ENCODE measurements around the gene LIN37.

Gene LIN37

GRCh38 chr19:35776102-35776788 is 27.9 kb downstream of the LIN37 start:
- H3K9ac ChIP-seq (ENCODE audit: low read length) = no peak overlapping the region
- no peaks in the 10 kb centered on the region for H3K79me2 ChIP-seq (ENCODE audit: control insufficient read depth, insufficient read depth, low read length, poor library complexity)
- peaks cover 5 to 8% of the 10 kb centered on the region in 2 experiments for H3K36me3 ChIP-seq (ENCODE audit: control insufficient read depth in 1 of 2, insufficient read depth in 2 of 2, low read length in 2 of 2)
- no peak overlapping the region for H2BK120ac ChIP-seq (ENCODE audit: insufficient read depth, low read length, poor library complexity)
- peaks cover 3% of the 10 kb centered on the region for H3K79me1 ChIP-seq (ENCODE audit: low read length)
- no peaks in the 10 kb centered on the region for H3K27me3 ChIP-seq (ENCODE audit: insufficient read depth, low read length)
- no peak overlapping the region for H3K27ac ChIP-seq (ENCODE audit: low read depth, low read length)
- H4K8ac ChIP-seq (ENCODE audit: low read depth, low read length) = no peak overlapping the region
- DNase-seq = no peak
- peaks cover 6 to 15% of the 10 kb centered on the region in 2 experiments for H3K4me1 ChIP-seq (ENCODE audit: control insufficient read depth in 1 of 2, insufficient read depth in 2 of 2, low read length in 2 of 2)
- H2AFZ ChIP-seq (ENCODE audit: insufficient read depth, low read length, poor library complexity) = no peak overlapping the region
- no peak overlapping the region for H4K12ac ChIP-seq (ENCODE audit: low read depth, low read length)
- no peak overlapping the region for H2AK5ac ChIP-seq (ENCODE audit: low read length)
- H3K4me3 ChIP-seq (ENCODE audit: low read depth, low read length) = no peak overlapping the region
- H2BK12ac ChIP-seq (ENCODE audit: low read length) = no peak overlapping the region
- no peak overlapping the region for H2BK5ac ChIP-seq (ENCODE audit: low read depth, low read length, poor library complexity)
- WGBS (ENCODE audit: extremely low coverage, insufficient coverage, insufficient read length) = no CpG with 5 or more reads among the region's 13 CpGs
- H3K23ac ChIP-seq (ENCODE audit: low read length) = no peak overlapping the region
- peak overlapping the region; percentile 80 for H3K4me2 ChIP-seq (ENCODE audit: low read length)
- no peak overlapping the region for H3K14ac ChIP-seq (ENCODE audit: low read length)
- H3K4ac ChIP-seq (ENCODE audit: low read depth, low read length) = no peak overlapping the region
- H3K9me3 ChIP-seq (ENCODE audit: insufficient read depth, low read depth, low read length) = no peaks in the 10 kb centered on the region
- no peak overlapping the region for H3K18ac ChIP-seq (ENCODE audit: low read length)
- peak overlapping the region; percentile 25 for H4K91ac ChIP-seq (ENCODE audit: low read depth, low read length)

- H3K79me2 ChIP-seq (ENCODE audit: control insufficient read depth, insufficient read depth, low read length, poor library complexity) = no peaks in the 10 kb centered on the region
- H2AK5ac ChIP-seq (ENCODE audit: low read length) = no peak overlapping the region
- no peaks in the 10 kb centered on the region for H3K27me3 ChIP-seq (ENCODE audit: insufficient read depth, low read length)
- H2BK12ac ChIP-seq (ENCODE audit: low read length) = no peak overlapping the region
- no peak overlapping the region for H2AFZ ChIP-seq (ENCODE audit: insufficient read depth, low read length, poor library complexity)
- H3K36me3 ChIP-seq (ENCODE audit: control insufficient read depth in 1 of 2, insufficient read depth in 2 of 2, low read length in 2 of 2) = peaks cover 7 to 9% of the 10 kb centered on the region in 2 experiments
- no peak overlapping the region for H2BK120ac ChIP-seq (ENCODE audit: insufficient read depth, low read length, poor library complexity)
- H3K9ac ChIP-seq (ENCODE audit: low read length) = no peak overlapping the region
- no peak overlapping the region for H3K14ac ChIP-seq (ENCODE audit: low read length)
- no peak overlapping the region for H4K91ac ChIP-seq (ENCODE audit: low read depth, low read length)
- no peak overlapping the region for H4K8ac ChIP-seq (ENCODE audit: low read depth, low read length)
- no peak overlapping the region for H3K23ac ChIP-seq (ENCODE audit: low read length)
- H3K4me3 ChIP-seq (ENCODE audit: low read depth, low read length) = no peak overlapping the region
- H3K18ac ChIP-seq (ENCODE audit: low read length) = no peak overlapping the region
- no peak overlapping the region for H4K12ac ChIP-seq (ENCODE audit: low read depth, low read length)
- H2BK5ac ChIP-seq (ENCODE audit: low read depth, low read length, poor library complexity) = no peak overlapping the region
- WGBS (ENCODE audit: extremely low coverage, insufficient coverage, insufficient read length) = no CpG with 5 or more reads among the region's 19 CpGs
- no peaks in the 10 kb centered on the region for H3K9me3 ChIP-seq (ENCODE audit: insufficient read depth, low read depth, low read length)
- no peak for DNase-seq
- peaks cover 3% of the 10 kb centered on the region for H3K79me1 ChIP-seq (ENCODE audit: low read length)
- peaks cover 6 to 15% of the 10 kb centered on the region in 2 experiments for H3K4me1 ChIP-seq (ENCODE audit: control insufficient read depth in 1 of 2, insufficient read depth in 2 of 2, low read length in 2 of 2)
- peak overlapping the region; percentile 14 for H3K4me2 ChIP-seq (ENCODE audit: low read length)
- H3K4ac ChIP-seq (ENCODE audit: low read depth, low read length) = no peak overlapping the region
- no peak overlapping the region for H3K27ac ChIP-seq (ENCODE audit: low read depth, low read length)
Observed at GRCh38 chr19:35777086-35777841, 28.9 kb downstream of the LIN37 start.

GRCh38 chr19:35777961-35778360 is 29.6 kb downstream of the LIN37 start:
- Histone ChIP-seq H2AFZ (ENCODE audit: insufficient read depth, low read length, poor library complexity) (no peak overlapping the region), H3K27me3 (ENCODE audit: insufficient read depth, low read length) (no peaks in the 10 kb centered on the region), H3K79me1 (ENCODE audit: low read length) (peaks cover 3% of the 10 kb centered on the region), H4K8ac (ENCODE audit: low read depth, low read length) (no peak overlapping the region), H2BK12ac (ENCODE audit: low read length) (no peak overlapping the region), H3K4me2 (ENCODE audit: low read length) (no peak overlapping the region), H3K27ac (ENCODE audit: low read depth, low read length) (no peak overlapping the region), H3K23ac (ENCODE audit: low read length) (no peak overlapping the region), H3K4me1 (ENCODE audit: control insufficient read depth in 1 of 2, insufficient read depth in 2 of 2, low read length in 2 of 2) (peaks cover 6 to 15% of the 10 kb centered on the region in 2 experiments), H4K91ac (ENCODE audit: low read depth, low read length) (no peak overlapping the region), H3K79me2 (ENCODE audit: control insufficient read depth, insufficient read depth, low read length, poor library complexity) (no peaks in the 10 kb centered on the region), H3K36me3 (ENCODE audit: control insufficient read depth in 1 of 2, insufficient read depth in 2 of 2, low read length in 2 of 2) (peaks cover 10 to 13% of the 10 kb centered on the region in 2 experiments), H3K14ac (ENCODE audit: low read length) (no peak overlapping the region), H3K9me3 (ENCODE audit: insufficient read depth, low read depth, low read length) (peaks cover 1% of the 10 kb centered on the region), H3K18ac (ENCODE audit: low read length) (no peak overlapping the region), H2AK5ac (ENCODE audit: low read length) (no peak overlapping the region), H2BK120ac (ENCODE audit: insufficient read depth, low read length, poor library complexity) (no peak overlapping the region), H4K12ac (ENCODE audit: low read depth, low read length) (no peak overlapping the region), H3K4ac (ENCODE audit: low read depth, low read length) (no peak overlapping the region), H2BK5ac (ENCODE audit: low read depth, low read length, poor library complexity) (no peak overlapping the region), H3K9ac (ENCODE audit: low read length) (no peak overlapping the region), H3K4me3 (ENCODE audit: low read depth, low read length) (no peak overlapping the region)
- WGBS (ENCODE audit: extremely low coverage, insufficient coverage, insufficient read length) = no CpG with 5 or more reads among the region's 7 CpGs
- DNase-seq = no peak

- Histone ChIP-seq H4K8ac (ENCODE audit: low read depth, low read length) (no peak overlapping the region), H2BK120ac (ENCODE audit: insufficient read depth, low read length, poor library complexity) (no peak overlapping the region), H3K4ac (ENCODE audit: low read depth, low read length) (no peak overlapping the region), H3K27ac (ENCODE audit: low read depth, low read length) (no peak overlapping the region), H4K91ac (ENCODE audit: low read depth, low read length) (no peak overlapping the region), H2BK5ac (ENCODE audit: low read depth, low read length, poor library complexity) (no peak overlapping the region), H3K18ac (ENCODE audit: low read length) (no peak overlapping the region), H3K23ac (ENCODE audit: low read length) (no peak overlapping the region), H3K36me3 (ENCODE audit: control insufficient read depth in 1 of 2, insufficient read depth in 2 of 2, low read length in 2 of 2) (peaks cover 10 to 13% of the 10 kb centered on the region in 2 experiments), H4K12ac (ENCODE audit: low read depth, low read length) (no peak overlapping the region), H3K9ac (ENCODE audit: low read length) (no peak overlapping the region), H3K4me1 (ENCODE audit: control insufficient read depth in 1 of 2, insufficient read depth in 2 of 2, low read length in 2 of 2) (peaks cover 6 to 18% of the 10 kb centered on the region in 2 experiments), H2AFZ (ENCODE audit: insufficient read depth, low read length, poor library complexity) (no peak overlapping the region), H2AK5ac (ENCODE audit: low read length) (no peak overlapping the region), H3K4me3 (ENCODE audit: low read depth, low read length) (peak overlapping the region; percentile 12), H3K27me3 (ENCODE audit: insufficient read depth, low read length) (no peaks in the 10 kb centered on the region), H3K79me2 (ENCODE audit: control insufficient read depth, insufficient read depth, low read length, poor library complexity) (no peaks in the 10 kb centered on the region), H3K4me2 (ENCODE audit: low read length) (no peak overlapping the region), H3K14ac (ENCODE audit: low read length) (no peak overlapping the region), H3K9me3 (ENCODE audit: insufficient read depth, low read depth, low read length) (peaks cover 2% of the 10 kb centered on the region), H3K79me1 (ENCODE audit: low read length) (peaks cover 3% of the 10 kb centered on the region), H2BK12ac (ENCODE audit: low read length) (no peak overlapping the region)
- DNase-seq = no peak
- WGBS (ENCODE audit: extremely low coverage, insufficient coverage, insufficient read length) = no CpG with 5 or more reads among the region's 8 CpGs
Observed at GRCh38 chr19:35779033-35779432, 30.7 kb downstream of the LIN37 start.
